NCI-H510A (cell line): ENCODE measurements around the gene B3GNT5.

ENCODE experiments used
- DNase-seq: peaks from one replicate; lab custom pipeline; 2025; lab: John Stamatoyannopoulos, UW

Gene B3GNT5

DNA sequence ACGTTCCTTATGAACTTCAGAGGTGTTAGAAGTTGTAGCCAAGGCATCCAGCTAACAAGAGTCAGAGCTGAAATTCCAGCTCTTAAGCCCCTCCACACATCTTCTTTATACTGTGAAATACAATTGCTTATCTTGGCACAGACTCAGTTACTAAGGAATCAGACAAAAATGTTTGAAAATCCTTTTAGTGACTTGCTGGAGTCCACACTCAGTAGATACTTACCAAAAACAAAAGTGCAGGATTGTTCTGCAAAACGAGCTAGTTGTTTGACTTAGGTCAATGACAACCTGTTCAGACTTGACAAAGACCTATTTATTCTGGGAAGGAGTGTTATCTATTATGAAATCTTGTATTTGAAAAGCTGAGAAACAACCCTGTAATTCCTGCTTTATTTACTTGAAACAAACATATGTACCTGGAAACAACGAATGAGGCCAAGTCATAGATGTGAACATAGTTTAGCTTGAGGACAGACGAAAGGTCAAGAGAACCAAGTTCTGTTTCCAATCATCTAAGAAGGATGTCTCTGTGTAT is 38.5 kb downstream of the B3GNT5 start:
- no peak for DNase-seq

DNA sequence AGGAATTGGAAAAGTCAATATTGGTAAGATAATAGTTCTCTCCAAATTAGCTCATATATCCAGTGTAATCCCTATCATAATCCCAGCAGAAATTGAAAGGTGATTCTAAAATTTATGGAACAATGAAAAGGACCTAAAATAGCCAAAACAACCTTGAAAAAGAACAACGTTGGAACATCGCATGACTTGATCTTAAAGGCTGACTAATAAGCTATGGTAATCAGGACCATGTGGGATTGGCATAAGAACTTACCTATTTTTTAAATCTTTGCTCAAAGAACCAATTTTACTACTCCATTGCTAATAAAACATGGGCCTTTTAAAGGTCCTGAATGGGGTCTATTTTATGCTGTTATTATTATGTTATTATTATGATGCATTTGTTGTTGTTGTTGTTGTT is 40.9 kb downstream of the B3GNT5 start:
- DNase-seq: no peak

DNA sequence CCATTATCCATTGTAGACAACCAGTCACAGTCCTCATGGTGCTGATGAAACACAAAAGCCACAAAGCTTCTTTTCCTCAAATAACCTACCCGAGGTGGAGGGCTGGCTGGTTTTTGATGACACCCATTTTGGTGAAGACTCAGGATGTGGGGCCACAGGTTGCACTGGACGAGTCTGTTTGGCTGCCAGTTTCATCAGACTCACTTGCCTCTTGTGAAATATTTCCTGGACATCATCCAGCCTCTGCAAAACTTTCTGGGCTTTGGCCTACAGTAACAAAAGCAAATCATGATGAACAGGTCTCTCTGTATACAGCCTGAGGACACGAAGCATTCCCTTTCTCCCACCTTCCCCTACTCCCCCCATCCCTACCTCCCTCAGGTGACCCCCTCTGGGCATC is 42.2 kb downstream of the B3GNT5 start:
- no peak for DNase-seq

DNA sequence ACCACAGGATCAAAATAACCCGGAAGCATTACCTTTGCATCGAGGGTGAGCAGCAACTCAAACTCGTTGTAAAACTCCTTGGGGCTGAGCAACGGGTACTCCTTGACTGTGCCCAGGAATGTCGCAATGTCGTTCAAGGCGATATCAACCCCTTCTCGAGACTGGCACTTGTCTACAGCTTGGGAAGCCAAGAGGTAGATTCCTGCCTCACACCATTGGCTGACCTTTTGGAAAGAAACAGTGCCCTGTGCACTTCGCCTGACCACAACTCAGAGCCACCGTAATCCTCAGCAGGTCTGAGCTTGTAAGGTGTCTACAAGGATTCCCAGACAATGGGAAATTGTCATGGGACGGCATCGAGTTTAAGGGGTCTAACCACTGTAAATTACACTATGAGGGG is 43.9 kb downstream of the B3GNT5 start:
- no peak for DNase-seq

DNA sequence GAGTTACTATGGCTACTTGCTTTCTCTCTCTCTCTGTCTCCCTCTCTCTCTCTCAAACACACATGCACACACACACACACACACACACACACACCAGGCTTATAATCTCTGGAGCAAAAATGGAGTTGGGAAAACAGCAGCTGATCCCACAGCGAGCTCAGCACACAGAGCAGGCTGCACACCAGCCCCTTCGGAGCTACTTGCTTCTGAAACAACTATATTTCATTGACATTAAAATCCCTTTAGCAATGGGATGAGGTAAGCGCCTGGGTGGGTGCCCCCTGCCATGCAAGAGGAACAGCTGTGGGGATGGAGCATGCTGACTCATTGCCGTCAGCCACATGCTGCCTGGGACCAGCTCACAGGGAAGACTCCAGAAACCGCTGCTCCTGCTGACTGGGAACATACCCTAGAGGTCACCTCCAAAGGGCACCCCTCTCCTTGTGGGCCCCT is 45.7 kb downstream of the B3GNT5 start:
- no peak for DNase-seq

DNA sequence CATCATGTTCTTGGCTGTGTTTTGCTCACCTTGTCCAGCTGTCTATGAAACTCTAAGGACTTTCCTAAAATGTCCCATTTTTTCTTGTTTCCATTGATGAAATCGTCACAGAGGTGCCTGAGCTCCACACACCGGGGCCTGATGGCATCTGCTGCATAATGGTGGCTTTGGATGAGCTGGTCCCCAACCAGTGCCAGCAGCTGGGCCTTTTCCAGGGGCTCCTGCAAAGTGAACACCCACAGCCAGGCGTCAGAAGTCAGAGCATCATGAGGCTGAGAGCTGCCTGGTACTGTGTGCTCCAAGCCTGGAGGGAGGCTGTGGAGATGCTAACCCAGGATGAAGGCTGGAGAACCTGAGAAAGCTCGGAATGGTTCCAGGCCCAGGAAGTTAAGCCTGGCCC is 46.9 kb downstream of the B3GNT5 start:
- DNase-seq: no peak

DNA sequence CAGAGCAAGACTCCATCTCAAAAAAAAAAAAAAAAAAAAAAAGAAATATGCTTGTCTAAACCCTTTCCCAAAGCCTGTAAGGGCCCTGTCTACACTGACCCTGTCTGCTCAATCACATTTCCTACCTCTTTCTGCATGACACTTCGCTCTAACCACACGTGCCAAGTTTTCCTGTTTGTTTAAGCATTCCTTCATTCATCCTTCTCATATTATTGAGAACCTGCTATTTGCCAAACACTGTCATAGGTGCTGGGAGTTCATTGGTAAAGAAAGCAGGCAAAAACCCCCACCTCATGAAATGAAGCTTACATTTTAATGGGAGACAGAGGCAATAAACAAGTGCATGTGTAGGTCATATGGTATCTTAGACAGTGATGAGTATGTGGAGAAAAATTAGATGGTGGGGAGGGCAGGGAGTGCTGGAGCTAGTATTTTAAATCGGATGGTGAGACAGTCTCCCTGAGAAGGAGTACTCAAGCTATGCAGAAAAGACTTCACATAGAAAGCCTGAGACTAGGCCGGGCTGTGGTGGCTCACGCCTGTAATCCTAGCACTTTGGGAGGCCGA is 48.0 kb downstream of the B3GNT5 start:
- DNase-seq: no peak

DNA sequence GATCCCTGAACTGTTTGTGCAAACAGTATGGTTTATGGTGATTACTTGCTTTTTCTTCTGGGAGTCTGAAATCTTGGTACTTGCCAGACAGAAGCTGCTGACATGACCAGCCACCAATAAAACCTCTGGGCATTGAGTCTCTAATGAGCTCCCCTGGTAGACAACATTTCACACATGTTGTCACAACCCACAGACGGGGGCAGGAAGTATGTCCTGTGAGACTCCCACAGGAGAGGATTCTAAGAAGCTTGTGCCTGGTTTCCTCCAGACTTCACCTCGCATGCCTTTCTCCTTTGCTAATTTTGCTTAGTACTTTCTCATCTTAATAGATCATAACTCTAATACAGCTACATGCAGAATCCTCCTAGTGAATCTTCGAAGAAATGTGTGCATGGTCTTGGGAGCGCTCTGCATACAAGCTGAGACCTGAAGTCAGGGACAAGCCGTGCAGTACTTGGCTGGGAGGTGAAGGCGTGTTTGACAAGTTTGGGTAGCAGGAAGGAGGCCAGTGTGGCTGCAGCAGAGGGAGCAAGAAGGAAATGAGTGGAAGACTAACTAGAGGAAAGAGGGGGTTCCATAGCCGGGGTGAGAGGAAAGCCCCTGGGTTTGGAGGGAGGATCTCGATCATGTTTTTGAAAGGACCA is 49.0 kb downstream of the B3GNT5 start:
- no peak for DNase-seq

DNA sequence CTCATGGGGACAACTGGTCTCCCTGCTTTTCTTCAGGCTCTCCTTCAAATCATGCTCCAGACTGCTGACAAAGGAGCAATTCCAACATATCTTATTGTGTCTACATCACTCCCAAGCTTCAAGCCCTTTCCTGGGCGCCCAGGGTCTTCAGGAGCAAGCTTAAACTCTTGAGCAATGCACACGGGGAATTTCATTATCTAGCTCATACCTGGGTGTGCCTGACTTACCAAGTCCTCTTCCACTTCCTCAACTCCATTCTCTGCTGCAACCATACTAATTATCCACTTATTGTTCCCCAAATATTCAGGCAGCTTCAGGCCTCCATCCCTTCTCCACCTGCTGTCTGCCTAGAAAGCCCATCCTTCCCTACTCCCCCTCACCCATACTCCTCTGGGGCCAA is 50.6 kb downstream of the B3GNT5 start:
- DNase-seq: no peak

DNA sequence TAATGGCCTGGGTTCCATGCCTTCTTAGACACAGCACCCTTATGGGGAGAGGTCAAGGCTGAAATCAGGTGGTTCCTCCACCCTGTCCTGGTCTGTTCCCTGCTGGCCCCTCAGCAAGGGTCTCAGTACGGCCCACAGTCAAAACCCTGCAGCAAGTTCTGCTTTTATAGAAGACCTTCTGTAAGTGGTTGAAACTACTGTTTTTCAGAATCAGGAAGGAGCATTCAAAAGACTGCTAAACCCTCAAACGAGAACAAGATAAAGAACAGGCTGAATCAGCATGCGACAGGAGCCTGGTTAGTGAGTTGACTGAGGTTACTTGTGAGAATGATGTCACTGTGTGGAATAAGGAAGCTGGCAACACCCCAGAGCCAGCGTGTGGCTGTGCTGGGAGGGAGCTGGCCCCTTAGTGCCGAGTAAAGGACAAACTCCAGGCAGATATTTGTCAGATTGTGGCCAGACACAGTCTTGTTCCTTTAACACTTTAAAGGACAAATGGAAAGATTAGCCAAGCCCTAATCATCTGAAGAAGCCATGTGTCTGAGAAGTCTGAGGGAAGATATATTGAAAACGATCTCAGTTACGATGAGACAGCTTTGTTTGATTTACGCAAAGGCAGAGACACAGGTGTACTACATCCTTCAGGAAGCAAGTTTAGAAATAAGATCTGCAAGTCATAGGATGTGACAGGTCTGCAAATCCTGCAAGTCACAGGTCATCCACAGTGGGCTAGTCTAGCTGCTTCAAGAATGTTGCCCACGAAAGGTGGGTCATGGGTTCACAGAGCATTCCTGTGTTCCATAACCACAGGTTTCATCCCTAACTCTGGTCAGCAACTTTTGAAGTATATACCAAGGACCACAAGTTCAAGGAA is 54.0 kb downstream of the B3GNT5 start:
- no peak for DNase-seq

DNA sequence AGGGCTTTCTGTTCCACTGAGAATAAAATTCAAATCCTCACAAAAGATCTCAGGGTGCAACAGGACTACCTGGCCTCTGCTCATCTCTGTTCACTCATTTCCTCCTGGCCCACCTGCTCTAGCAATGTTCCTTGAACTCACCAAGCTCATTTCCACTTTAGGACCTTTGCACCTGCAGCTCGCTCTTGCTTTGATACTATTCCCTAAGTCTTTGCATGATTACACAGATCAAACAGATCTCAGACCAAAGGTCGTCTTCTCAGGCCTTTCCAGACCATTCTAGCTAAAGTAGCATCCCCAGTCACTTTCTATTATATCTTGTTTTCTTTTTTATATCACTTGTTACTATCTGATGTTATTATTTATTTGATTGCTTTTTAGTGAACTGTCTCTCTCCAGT is 54.7 kb downstream of the B3GNT5 start:
- no peak for DNase-seq

DNA sequence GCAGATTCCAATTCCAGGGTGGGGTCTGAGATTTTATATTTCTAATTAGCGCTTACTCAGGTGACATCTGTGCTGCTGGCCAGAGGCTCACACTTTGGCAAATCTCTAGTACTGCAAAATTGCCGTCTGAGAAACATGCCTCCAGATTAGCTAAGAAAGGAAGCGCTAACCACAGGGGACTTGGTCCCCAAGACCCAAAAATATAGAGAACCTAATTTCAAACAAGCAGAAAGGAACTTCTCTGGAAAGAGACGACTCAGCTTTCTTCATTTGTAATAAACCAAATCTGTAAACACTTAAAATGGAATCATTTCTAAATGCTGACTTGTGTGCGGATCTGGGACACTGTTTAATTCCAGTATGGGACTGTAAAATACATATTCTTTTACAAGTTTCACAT is 55.7 kb downstream of the B3GNT5 start:
- DNase-seq: no peak

DNA sequence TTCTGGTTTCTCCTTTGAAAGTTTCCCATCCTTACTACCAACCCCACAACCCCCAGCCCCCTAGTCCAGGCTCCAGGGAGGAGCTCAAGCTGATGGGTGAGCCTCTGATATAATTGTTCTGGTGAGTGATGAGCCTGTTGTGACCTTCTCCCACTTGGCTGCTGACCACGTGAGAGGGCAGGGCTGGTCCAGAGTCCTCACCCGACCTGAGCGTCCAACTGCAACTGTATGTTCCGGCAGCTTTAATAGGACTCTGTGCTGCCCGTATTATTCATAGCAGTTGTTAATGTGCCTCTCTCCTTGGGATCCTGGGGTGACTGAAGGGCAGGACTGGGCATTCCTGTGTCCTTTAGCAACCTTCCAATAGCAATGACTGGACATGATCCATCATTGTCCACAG is 56.2 kb downstream of the B3GNT5 start:
- no peak for DNase-seq

DNA sequence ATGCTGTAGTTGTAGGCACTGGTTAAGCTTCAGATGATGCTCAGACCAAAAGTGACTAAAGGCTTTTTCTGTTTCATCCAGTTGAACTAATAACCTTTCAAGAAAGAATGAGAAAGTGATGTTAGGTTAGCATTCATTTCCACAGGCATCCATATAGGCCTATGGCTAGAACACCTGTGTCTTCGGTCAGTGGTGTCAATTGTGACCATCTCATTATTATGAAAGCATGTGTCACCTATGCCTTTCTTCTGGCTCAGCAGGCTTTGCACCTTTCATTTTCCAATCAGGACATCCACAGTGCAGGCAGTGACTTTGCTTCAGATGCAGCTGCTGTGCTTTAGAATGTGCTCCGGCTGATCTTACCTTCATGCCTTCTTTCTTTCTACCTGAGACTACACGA is 57.9 kb downstream of the B3GNT5 start:
- DNase-seq: no peak

DNA sequence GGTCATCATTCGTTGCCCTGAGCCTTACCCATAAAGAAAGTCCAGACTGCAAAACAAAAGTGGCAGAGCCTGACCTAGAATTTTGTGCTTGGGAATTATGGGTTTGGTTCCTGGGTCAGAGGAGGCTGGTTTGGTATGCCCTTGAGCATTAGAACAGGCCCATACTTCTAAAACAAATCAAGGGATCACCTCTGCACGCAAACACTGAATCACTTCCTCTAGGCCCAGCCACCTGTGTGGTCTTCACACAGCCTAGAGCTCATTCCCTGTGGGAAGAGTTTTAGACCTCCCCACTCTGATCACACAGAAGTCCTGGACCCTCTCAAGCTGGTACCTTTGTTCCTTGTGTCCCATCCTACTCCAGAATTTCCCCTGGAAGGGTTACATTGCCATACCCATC is 59.4 kb downstream of the B3GNT5 start:
- DNase-seq: no peak

DNA sequence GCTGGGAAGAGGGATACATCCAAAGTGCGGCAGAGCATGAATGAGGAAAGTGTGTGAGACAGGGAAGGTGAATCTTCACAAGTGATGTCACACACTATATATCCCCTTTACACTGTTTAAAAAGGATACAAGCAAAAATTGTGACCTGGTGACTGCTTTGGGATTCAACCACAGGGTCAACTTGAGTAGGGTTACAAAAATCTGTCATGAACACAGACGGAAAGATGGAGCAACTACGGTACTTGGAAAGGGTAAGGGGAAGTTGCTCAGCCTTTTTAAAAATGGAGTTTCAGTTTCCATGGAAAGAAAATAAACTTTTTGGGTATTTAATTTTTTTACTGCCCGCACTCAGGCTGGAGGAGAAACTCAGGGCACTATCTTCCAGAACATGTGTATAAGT is 60.3 kb downstream of the B3GNT5 start:
- DNase-seq: no peak

DNA sequence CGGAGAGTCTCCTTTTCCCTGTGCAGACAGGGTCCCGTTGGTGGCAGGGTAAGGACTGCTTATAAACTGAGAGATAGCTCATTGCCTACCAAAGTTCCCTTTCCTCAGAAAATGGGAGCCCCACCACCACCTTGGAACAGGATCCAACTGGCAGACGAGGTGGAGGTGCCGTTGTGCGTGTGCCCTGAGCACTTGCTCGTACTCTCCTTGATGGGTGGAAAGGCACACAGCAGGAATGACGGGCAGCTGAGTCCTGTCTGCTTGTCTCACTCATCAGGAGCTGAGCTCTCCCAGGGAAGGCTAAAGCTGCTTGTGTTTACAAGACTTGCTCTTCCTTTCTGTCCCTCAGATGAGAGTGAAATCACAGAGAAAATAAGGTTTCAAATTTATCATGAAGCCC is 60.7 kb downstream of the B3GNT5 start:
- DNase-seq: peak; percentile 11

DNA sequence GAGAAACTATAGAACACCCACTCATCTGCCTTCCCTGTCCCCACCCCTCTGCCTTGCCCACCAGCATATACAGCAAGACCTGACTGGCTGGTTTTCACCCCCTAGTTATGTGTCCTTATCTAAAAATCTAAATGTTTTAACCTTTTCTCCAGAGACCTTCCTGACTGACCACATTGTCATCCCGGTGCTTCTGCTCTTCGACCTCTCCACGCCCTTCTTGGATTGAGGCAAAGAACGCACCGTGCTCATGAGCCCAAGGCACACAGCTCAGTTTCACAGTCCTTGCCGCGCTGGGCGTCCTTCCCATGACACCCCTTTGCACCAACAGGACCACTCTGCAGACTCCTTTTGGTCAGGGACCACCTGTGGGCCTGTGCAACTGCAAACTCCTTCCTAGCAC is 62.7 kb downstream of the B3GNT5 start:
- DNase-seq: no peak

DNA sequence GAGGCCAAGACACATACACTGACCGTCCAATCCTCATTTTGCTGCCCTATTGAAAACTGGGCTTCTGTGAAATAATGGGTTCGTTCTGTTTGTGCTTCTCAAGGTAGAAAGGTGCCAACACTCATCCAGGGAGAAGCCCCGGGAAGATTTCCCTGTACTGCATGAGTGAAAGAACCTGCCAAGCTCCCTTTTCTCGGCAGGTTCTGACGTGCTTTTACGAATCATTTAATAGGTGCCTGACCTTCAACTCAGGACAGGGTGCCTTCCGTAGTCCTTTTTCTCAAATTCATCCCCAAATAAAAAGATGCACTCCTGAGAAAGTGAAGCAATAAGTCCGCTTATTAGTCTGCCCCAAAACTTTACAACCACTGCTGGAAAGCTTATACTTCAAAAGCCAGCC is 64.2 kb downstream of the B3GNT5 start:
- no peak for DNase-seq

DNA sequence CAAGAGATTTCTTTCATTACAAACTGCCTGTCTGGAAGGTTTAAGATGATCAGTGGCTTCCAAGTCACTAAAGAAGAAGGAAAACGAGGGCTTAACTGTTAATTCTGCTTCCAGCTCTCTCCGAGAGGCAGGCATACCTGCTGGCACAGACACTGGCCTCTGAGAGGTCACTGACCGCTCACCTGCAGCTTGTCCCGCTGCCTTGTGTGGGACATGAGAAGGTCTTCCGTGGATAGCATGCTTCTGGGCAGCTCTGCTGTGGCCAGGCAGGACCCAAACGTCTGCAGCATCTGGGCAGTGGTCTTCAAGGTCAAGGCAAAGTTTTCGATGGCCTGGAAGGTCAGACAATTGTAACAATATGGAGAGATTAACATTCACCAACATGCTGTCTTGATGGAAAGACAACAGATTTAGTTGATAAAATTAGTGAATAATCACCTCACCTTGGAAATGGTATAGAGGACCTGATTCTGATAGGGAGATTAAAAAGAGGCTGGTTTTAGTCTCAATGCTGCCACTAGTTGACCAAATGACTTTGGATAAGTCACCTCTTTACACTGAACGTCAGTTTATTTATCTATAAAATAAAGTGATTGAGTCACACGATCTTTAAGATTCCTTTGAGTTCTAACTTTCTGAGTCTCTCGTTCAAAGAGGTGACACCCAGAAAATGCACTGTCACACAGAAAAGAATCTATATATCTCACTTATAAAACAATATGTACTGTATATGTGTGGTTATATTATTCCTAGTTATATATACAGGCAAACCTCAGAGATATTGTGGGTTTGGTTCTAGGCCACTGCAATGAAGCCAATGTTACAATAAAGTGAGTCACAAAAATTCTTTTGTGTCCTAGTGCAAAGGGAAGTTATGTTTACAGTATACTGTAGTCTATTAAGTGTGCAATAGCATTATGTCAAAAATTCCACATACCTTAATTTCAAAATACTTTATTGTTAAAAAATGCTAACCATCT is 65.1 kb downstream of the B3GNT5 start:
- no peak for DNase-seq

DNA sequence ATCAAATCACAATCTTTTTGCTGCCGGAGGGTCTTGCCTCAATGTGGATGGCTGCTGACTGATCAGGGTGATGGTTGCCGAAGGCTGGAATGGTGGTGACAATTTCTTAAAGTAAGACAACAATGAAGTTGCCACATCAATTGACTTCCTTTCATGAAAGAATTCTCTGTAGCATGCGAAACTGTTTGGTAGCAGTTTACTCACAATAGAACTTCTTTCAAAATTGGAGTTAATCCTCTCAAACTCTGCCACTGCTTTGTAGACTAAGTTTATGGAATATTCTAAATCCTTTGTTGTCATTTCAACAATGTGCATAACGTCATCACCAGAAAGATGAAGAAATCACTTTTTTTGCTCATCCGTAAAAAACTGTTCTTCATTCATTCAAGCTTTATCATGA is 65.8 kb downstream of the B3GNT5 start:
- no peak for DNase-seq

DNA sequence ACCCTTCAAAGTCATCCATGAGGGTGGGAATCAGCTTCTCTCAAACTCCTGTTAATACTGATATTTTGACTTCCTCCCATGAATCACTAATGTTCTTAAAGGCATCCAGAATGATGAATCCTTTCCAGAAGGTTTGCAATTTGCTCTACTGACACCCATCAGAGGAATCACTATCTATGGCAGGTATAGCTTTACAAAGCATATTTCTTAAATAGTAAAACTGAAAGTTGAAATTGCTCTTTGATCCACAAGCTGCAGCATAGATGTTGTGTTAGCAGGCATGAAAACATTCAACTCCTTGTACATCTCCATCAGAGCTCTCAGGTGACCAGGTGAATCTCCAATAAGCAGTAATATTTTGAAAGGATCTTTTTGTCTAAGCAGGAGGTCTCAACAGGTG is 66.3 kb downstream of the B3GNT5 start:
- DNase-seq: no peak
